Glomerular visceral epithelial cell (primary cell): ENCODE results near the gene SPPL2A.
"Not testable (repeated sequence)": the region's sequence is repeated elsewhere in the genome, so short reads cannot be mapped to it uniquely, and the experiment has no call there.

Experiments
- DNase-seq: peaks from one replicate; pipeline ENCODE4 v3.0.0-alpha.2; 2016; ENCODE audit errors: extremely low spot score

The SPPL2A gene

GRCh38 chr15:50765195-50765967 is at the start of gene SPPL2A:
Gene SPPL2A, minus strand, starts transcription at chr15:50765706. Its CDS starts 173 bp downstream, at chr15:50765533.
- DNase-seq, result peak; percentile 96

- DNase-seq, result no peak
These were observed 49.1 kb upstream of the SPPL2A start for GRCh38 chr15:50814634-50815033.

GRCh38 chr15:50813865-50814264 is 48.4 kb upstream of the SPPL2A start:
- no peak for DNase-seq

DNA sequence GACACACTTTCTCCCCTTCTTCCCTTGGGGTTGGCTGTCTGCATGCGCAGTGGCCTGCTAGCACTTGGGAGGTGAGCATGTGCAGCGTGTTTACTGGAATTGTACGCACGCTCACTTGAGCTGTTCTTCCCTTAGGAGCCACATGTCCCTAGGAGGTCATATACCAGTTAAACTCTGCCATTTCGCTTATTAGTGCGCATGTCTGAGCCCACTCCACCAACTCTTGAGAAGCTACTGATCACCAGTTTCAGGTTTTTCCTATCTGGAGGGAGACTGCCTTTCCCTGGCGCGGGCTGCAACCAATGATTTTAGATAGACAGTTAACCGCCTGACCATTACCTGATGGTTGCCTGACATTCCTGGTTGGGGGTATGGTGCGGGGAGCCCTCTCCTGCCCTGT is 47.6 kb upstream of the SPPL2A start:
- DNase-seq, result no peak

DNA sequence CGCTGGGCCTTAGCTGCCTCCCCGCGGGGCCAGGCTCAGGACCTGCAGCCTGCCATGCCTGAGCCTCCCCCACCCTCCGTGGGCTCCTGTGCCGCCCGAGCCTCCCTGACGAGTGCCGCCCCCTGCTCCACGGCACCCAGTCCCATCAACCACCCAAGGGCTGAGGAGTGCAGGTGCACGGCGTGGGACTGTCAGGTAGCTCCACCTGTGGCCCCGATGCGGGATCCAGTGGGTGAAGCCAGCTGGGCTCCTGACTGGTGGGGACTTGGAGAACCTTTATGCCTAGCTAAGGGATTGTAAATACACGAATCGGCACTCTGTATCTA is 46.6 kb upstream of the SPPL2A start:
- not testable (repeated sequence) for DNase-seq

- DNase-seq, result not testable (repeated sequence)
These were observed 46.1 kb upstream of the SPPL2A start for GRCh38 chr15:50811461-50812180.

DNA sequence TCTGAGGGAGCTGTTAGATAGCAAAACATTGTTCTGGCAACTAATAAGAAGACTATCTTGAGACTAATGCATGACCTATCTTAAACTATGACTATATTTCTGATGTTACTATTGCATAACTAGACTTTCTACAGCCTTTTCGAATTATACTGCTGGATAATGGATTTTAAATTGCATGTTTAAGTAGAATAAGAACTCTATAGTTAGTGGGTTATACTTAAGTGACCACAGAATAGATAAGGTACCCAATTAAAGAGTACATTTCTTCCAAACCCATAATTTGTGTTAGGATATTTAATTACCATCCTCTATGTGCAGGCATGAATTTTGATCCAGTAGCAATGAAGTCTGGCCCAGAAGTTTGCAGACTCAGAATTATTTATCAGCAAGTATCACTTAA is 44.6 kb upstream of the SPPL2A start:
- no peak for DNase-seq

DNA sequence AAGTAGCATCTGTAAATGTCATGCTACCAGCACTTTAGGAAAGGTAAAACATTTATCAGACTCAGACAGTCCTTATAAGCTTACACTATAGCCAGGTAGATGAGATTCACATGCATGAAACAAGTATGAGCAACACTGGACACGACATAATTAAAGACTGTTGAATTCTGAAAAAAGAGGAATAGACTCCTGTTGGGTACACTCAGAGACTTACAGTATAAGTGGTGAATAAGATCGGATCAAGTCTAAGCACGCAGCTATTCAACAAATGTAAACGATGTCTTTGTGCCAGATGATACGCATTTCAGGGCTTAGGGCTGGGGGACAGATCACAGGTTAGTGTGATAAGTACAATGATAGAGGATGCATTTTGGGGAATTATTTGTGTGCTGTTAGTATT is 43.2 kb upstream of the SPPL2A start:
- DNase-seq, result no peak

- DNase-seq, result no peak
These were observed 38.1 kb upstream of the SPPL2A start for GRCh38 chr15:50803479-50804180.

- no peak for DNase-seq
These were observed 35.2 kb upstream of the SPPL2A start for GRCh38 chr15:50800715-50801114.

- no peak for DNase-seq
These were observed 33.2 kb upstream of the SPPL2A start for GRCh38 chr15:50798684-50799083.

DNA sequence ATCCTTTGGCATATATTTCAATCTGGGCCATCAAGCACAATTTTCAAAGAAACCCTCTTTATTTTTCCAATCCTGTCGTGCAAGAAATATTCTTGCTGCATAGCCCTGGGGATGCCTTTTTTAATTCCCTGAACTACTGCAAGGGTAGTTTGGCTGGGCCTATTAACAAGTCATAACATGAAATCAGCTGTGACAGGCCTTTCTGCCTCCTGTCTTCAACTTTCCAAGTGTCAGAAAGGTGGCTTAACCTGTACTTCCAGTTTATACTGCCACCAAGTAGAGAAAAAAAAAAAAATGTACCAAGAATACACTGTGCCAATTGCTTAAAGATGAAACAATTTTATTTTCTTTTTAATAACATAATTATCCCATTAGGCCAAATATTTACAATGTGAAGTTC is 32.4 kb upstream of the SPPL2A start:
- DNase-seq, result no peak

GRCh38 chr15:50791486-50791885 is 26.0 kb upstream of the SPPL2A start:
- DNase-seq, result no peak

DNA sequence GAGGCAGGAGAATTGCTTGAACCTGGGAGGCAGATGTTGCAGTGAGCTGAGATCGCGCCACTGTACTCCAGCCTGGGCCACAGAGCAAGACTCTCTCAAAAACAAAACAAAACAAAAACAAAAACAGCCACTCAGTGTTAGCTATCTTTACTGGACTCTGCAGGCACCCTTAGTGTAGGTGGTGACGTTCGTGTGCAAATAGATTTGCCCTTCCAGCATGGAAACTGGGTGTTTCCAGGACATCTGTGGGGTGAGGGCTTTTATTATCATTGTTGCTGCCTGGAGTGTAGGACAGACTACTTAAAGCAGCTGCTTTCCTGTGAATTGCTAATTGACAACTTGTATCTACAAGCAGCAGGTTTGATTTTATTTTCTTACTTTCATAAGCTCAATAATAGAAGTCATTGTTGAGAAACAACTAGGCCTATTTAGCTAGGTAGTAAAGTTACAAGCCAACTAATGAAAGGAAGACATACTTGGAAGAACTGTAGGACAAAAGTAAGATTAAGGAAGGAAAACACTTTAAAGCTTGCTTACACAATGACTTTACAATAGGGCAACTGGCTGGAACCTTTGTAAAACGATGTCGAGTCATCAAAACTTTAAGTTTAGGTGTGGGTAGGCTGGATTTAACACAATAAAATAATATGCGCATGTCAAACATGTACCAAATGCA is 25.4 kb upstream of the SPPL2A start:
- no peak for DNase-seq

DNA sequence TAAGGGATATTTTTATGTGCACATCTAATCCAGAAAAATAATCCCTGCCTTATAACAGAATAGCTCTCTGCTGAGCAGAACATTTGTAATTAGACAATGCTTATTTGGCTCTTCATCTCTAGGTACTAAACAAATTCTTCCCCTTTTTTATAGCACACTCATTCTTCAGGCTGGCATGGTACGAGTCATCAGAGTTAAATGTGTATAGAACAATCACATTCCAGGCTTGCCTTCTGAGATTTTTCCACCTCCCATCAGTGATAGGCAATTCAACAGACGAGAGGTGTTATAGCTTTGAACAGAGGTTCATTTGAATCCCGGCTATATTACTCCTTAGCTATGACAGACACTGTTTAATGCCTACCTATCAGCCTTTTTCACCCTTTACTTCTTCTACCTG is 21.4 kb upstream of the SPPL2A start:
- no peak for DNase-seq

DNA sequence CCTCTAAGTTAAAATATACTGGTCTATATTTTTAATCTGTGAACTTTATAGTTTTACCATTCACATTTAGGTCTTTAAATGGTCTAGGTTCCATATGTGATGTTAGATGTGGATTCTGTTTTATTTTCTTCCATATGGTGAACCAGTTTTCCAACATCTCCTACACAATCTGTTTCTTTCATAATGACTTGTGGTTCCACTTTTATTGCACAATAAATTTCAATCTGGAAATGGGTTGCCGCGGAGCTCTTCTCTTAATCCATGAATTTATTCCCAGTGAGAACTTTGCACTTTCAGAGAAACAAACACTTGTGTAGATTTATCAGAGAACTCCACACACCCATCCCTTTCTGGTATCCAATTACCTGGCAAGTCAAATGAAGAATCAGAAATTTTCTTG is 20.9 kb upstream of the SPPL2A start:
- no peak for DNase-seq

DNA sequence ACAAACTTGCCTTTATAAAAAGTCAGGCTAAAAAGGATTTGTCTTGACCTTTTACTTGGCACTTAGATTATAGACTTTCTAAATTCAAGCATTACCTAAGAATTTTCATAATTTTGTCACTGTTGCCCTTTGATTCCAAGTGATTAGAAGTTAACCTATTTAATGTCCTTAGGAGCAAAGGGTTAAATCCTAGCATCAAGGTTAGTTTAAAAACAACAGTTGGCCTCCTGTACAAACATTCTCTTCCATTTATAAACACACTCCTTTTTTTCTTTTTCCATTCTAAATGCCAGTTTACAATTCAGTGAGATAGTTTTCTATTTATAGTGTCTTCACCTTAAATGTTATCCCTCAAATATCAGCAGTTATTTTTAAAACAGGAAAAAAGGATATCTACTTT is 18.4 kb upstream of the SPPL2A start:
- no peak for DNase-seq

DNA sequence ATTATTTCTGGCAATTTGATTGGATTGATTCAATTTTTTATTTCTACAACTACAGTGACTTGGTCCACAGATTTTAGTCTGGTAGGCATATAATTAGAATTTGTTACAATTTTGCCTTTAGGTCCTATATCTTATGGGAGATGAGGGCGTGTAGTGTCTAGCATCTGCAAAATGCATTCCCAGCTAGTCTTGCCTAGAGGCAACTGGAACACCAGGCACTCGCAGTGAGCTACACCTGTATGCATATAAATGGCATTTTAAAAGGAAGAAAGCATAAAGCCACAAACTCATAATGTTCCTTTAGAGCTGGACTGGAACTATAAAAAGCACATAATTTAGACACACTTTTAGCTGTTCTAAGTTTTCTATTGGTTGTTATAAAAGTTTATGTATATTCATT is 17.9 kb upstream of the SPPL2A start:
- DNase-seq, result no peak

GRCh38 chr15:50778086-50778485 is 12.6 kb upstream of the SPPL2A start:
- no peak for DNase-seq

GRCh38 chr15:50777042-50777441 is 11.5 kb upstream of the SPPL2A start:
- no peak for DNase-seq

- no peak for DNase-seq
These were observed 8.9 kb upstream of the SPPL2A start for GRCh38 chr15:50774450-50774849.

DNA sequence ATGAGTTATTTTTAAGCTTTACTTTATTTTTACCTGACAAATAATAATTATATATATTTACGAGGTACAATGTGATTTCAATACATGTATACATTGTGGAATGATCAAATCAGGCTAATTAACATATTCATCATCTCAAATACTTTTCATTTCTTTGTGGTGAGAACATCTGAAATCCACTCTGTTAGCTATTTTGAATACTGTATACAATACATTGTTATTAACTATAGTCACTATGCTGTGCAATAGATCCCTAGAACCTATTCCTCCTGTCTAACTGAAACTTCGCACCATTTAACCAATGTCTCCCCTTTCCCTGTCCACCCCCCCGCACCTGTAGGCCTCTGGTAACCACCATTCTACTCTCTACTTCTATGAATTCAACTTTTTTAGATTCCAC is 7.9 kb upstream of the SPPL2A start:
- no peak for DNase-seq
